ENCODE results near the gene JAKMIP1.

DNA sequence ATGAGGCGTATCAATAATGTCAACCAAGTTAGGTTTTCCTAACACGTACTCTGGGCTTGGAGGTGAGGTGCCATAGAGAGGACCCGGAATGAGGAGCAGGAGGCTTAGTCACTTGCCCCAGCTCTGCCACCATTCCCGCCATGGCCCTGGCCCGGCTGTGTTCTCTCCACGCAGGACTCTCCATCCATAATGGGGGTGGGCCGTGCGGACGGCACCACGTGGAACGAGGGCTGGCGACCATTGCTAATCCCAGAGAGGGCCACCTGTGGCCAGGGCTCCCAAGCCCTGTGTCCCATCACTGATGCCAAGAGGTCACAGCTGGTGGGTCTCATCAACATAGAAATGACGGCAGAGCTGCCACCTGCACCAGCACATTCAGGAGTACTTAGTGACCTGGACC is 76.4 kb downstream of the JAKMIP1 start:
- TF ChIP-seq, protein P1, sequence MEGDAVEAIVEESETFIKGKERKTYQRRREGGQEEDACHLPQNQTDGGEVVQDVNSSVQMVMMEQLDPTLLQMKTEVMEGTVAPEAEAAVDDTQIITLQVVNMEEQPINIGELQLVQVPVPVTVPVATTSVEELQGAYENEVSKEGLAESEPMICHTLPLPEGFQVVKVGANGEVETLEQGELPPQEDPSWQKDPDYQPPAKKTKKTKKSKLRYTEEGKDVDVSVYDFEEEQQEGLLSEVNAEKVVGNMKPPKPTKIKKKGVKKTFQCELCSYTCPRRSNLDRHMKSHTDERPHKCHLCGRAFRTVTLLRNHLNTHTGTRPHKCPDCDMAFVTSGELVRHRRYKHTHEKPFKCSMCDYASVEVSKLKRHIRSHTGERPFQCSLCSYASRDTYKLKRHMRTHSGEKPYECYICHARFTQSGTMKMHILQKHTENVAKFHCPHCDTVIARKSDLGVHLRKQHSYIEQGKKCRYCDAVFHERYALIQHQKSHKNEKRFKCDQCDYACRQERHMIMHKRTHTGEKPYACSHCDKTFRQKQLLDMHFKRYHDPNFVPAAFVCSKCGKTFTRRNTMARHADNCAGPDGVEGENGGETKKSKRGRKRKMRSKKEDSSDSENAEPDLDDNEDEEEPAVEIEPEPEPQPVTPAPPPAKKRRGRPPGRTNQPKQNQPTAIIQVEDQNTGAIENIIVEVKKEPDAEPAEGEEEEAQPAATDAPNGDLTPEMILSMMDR (conservative IDR thresholded peaks at IDR 0.05; ENCODE audit: low read length) = no peak
- TF ChIP-seq EZH2phosphoT487 (IDR thresholded peaks at IDR 0.05; ENCODE audit: borderline replicate concordance) = no peak

Measured in Loucy (cell line).